NK-92 (cell line): ENCODE results near the gene ZGPAT.

ENCODE experiments used
- DNase-seq: peaks from one replicate; lab custom pipeline; 2025; ENCODE audit not compliant: unreplicated experiment; lab: John Stamatoyannopoulos, UW

The ZGPAT gene

DNA sequence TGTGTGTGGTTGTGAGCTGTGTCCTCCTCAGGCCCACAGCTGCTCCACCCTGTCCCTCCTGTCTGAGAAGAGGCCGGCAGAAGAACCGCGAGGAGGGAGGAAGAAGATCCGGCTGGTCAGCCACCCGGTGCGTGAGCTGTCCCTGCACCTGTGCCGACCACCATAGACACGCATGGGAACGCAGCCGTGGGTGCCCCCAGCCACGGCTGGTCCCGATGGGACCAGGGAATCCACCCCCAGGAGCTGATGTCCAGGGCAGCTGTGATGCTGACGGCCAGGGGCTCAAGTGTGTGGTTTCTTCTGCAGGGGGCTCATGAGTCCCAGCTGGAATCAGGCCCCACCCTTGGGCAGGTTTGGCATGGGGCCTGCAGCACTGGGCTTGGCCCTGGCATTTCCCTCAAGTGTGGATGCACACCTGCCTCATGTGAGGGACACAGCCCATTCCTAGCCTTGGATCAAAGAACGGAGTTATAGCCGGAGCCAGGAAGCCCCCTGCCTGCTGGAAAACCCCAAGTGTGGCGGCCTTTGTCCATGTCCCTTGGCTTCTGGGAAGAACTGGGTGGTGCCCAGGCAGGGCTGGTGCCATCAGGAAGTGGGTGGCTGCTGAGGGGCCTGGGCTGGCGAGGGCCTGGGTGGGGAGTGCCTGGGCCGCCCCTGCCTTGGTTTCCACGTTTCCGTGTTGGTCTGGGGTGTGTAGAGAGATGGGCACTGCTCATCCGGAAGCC, 16.0 kb upstream of the ZGPAT start:
- DNase-seq: no peak

DNA sequence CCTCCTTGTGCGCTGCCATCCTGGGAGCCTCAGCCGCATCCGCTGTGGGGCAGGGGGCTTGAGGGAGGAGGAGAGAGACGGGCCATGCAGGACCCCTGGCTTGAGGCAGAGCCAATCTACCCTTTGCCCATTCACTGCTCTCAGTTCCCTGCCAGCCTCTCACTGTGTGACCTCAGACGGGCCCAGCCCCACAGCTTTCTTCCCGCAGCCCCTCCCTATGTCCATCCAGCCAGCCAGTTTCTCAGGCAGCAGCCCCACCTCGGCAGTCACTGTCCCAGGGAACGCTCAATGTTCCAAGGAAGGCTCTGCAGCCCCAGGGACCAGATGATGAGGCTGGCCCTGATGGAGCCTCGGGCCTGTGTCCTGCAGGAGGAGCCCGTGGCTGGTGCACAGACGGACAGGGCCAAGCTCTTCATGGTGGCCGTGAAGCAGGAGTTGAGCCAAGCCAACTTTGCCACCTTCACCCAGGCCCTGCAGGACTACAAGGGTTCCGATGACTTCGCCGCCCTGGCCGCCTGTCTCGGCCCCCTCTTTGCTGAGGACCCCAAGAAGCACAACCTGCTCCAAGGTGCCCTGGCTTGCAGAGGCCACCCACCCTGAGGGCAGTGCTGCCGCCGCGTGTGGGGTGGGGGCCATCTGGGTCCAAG, 15.3 kb upstream of the ZGPAT start:
- no peak for DNase-seq

GRCh38 chr20:63693083-63693732, 14.6 kb upstream of the ZGPAT start:
- DNase-seq: no peak

DNA sequence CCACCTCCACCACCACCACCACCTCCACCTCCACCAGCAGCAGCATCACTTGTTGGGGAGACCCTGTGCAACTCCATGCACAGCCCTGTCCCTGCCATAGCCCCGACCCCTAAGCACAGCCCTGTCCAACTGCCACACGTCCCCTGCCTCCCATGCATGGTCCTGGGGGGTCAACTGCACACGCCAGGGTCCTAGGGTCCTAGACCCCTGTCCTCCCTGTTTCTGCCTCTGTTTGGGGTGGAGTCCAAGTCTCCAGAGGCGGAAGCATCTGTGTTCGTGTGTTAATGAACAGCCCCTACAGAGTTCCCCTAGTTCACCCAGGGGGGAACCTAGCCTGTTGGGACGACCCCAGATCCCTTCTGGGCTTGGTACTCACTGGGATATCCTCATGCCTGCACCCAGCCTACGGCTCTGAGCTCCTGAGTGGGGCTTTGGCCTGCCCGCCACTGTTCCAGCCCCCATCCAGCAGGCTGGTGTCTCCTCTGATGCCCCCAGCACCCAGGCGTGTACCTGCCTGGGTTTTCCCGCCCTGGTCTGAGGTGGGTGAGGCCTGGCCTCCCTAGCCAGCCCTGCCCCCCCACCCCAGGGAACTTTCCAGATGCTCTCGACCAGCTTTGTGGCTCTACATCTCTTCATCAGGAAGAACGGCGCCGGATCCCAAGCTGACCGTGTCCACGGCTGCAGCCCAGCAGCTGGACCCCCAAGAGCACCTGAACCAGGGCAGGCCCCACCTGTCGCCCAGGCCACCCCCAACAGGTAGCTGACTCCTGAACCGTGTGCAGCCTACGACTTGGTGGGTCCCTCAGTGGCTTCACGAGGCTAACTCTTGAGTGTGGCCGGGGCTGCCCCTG, 13.9 kb upstream of the ZGPAT start:
- DNase-seq: no peak

DNA sequence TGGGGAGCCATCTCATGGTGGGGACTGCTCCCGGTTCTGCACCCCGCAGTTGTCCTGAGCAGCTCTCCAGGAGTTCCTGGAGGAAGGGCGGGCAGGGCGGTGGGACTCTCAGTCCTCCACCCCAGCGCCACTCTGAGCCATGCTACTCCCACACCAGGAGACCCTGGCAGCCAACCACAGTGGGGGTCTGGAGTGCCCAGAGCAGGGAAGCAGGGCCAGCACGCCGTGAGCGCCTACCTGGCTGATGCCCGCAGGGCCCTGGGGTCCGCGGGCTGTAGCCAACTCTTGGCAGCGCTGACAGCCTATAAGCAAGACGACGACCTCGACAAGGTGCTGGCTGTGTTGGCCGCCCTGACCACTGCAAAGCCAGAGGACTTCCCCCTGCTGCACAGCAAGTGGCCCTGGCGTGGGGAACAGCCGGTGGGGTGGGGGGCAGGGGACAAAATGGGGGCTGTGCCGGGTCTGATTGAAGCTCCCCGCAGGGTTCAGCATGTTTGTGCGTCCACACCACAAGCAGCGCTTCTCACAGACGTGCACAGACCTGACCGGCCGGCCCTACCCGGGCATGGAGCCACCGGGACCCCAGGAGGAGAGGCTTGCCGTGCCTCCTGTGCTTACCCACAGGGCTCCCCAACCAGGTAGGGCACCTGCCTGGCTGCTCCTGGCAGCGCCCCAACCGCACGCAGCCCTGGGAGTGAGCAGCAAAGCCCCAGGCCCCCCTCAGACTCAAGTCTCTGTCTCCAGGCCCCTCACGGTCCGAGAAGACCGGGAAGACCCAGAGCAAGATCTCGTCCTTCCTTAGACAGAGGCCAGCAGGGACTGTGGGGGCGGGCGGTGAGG, 13.0 kb upstream of the ZGPAT start:
- DNase-seq: no peak

- no peak for DNase-seq
Measured at GRCh38 chr20:63695424-63696305, 12.2 kb upstream of the ZGPAT start.

GRCh38 chr20:63696306-63696627, 11.6 kb upstream of the ZGPAT start:
- no peak for DNase-seq

DNA sequence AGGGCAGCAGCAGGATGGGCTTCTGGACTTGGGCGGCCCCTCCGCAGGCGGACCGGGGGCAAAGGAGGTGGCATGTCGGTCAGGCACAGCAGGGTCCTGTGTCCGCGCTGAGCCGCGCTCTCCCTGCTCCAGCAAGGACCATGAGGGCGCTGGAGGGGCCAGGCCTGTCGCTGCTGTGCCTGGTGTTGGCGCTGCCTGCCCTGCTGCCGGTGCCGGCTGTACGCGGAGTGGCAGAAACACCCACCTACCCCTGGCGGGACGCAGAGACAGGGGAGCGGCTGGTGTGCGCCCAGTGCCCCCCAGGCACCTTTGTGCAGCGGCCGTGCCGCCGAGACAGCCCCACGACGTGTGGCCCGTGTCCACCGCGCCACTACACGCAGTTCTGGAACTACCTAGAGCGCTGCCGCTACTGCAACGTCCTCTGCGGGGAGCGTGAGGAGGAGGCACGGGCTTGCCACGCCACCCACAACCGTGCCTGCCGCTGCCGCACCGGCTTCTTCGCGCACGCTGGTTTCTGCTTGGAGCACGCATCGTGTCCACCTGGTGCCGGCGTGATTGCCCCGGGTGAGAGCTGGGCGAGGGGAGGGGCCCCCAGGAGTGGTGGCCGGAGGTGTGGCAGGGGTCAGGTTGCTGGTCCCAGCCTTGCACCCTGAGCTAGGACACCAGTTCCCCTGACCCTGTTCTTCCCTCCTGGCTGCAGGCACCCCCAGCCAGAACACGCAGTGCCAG, 11.0 kb upstream of the ZGPAT start, which contains the start of gene TNFRSF6B:
TNFRSF6B (plus strand) TSS at position 25 of the 729 bp plus-strand sequence; CDS start at position 141, 116 bp downstream.
- no peak for DNase-seq

GRCh38 chr20:63697357-63697867, 10.4 kb upstream of the ZGPAT start:
- no peak for DNase-seq

DNA sequence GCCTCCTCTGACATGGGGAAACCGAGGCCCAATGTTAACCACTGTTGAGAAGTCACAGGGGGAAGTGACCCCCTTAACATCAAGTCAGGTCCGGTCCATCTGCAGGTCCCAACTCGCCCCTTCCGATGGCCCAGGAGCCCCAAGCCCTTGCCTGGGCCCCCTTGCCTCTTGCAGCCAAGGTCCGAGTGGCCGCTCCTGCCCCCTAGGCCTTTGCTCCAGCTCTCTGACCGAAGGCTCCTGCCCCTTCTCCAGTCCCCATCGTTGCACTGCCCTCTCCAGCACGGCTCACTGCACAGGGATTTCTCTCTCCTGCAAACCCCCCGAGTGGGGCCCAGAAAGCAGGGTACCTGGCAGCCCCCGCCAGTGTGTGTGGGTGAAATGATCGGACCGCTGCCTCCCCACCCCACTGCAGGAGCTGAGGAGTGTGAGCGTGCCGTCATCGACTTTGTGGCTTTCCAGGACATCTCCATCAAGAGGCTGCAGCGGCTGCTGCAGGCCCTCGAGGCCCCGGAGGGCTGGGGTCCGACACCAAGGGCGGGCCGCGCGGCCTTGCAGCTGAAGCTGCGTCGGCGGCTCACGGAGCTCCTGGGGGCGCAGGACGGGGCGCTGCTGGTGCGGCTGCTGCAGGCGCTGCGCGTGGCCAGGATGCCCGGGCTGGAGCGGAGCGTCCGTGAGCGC, 9.8 kb upstream of the ZGPAT start:
- no peak for DNase-seq

GRCh38 chr20:63698739-63699465, 8.9 kb upstream of the ZGPAT start:
- DNase-seq: no peak

DNA sequence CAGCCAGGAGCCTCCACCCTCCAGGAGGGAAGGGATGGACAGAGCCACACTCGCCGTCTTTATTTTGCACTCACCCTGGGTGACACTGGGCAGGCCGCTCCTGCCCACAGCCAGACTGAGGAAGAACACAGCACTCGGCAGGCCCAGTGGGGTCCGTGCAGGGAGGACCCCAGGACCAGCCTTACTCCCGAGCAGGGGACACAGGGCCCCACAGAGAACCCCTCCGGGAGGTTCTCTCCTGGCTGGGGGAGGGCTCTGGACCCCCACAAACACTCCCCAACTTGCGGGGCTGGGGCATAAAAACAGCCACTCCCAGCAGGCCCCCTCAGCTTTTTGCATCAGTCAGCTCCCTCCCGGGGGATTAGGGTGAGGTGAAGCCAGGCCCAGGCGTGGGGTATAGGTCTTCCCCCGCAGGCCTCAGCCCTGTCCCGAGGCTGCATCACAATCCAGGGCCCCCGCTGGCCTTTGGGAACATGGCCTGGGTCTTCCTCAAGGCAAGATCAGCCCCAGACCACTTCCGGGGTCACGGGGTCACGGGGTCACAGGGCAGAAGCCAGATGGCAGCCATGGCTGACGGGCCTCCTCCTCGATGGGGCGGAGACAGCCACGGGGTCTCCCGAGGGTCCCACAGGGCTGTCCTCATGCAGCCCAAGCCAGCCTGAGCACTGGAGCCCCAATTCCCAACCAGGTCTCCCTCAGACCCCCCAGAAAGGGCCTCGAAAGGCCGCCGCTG, 8.2 kb upstream of the ZGPAT start:
- no peak for DNase-seq

- no peak for DNase-seq
Measured at GRCh38 chr20:63700199-63701050, 7.4 kb upstream of the ZGPAT start.

- no peak for DNase-seq
Measured at GRCh38 chr20:63701051-63701328, 6.8 kb upstream of the ZGPAT start.

DNA sequence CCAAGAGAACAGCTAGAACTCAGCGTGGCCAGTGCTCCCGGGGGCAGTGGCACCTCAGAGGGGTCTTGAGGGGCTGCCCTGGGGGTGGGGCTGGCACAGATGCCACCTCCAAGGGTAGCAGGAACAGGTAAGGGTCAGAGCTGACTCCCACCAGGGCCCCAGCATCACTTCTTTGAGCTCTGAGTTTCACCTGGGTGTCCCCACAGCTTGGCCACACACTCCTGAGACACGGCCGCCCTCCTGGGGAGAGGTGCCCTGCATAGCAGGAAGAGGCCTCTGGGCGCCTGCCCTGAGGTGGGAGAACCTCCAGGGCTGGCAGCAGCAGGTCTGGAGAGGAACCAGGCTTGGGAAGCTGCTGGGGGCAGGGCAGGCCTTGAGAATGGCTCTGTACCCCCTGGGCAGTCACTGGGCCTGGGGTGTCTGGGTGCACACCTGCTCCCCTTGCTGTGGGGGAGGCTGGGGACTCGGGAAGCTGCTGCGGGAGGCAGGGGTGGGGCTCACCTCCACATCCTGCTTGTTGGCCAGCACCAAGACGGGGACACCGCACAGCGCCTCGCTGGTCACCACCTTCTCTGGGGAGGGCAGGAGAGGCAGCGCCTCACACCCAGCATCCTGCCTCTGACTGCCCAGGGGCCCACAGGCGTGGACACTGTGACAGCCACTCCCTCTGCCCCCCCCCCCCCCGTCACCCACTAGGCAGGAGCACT, 6.4 kb upstream of the ZGPAT start:
- no peak for DNase-seq
